Endothelial cell of umbilical vein (primary cell): Measurements from ENCODE around the gene SLC24A3. TPM values are rescaled to one million over a fixed set of nuclear protein-coding genes. Genes with fewer than 3 reads are reported as not detected.

Source experiments
- BruUV-seq: library from RNA; stranded (reverse); fragments of 400-500 nt; replicated peaks from 2 replicates; lab custom pipeline; 2021; lab: Mats Ljungman, UMichigan
- CTCF ChIA-PET: fragments of 300-600, 350-600 bp; sonication (Branson Sonifier 250); formaldehyde crosslinking; loops from one replicate; lab custom pipeline; 2021; ENCODE audit warnings: antibody characterized with exemption, inconsistent platforms; lab: Charles Lee
- POLR2A ChIA-PET: fragments of 300-600, 350-600 bp; sonication (Branson Sonifier 250); formaldehyde crosslinking; loops from one replicate; lab custom pipeline; 2021; ENCODE audit warnings: antibody characterized with exemption, inconsistent platforms; lab: Charles Lee
- DNase-seq: peaks from one replicate; pipeline ENCODE4 v3.0.0-alpha.2; 2011; ENCODE audit warnings: low read depth, low spot score
- FAIRE-seq: peaks from 2 replicates; lab custom pipeline; 2011; peaks lifted over from hg19 to GRCh38; lab: Jason Lieb, UNC
- H2AFZ ChIP-seq: 2 replicates; pipeline ENCODE4 v1.6.0; 2012; ENCODE audit warnings: low read depth, low read length, control low read depth, inconsistent platforms
- H3K27ac ChIP-seq: 2 replicates; pipeline ENCODE4 v1.5.1; 2011; ENCODE audit warnings: low read depth, mild to moderate bottlenecking, control low read depth, low read length, moderate library complexity; ENCODE audit not compliant: insufficient read depth
- H3K27me3 ChIP-seq, 2 experiments: 2 replicates each; pipeline versions ENCODE4 v1.6.0 to v1.6.1; 2011; ENCODE audit warnings: low read length in 2 of 2, mixed read lengths in 1 of 2; ENCODE audit not compliant: control insufficient read depth in 2 of 2, insufficient read depth in 2 of 2
- H3K36me3 ChIP-seq, 2 experiments: 2 replicates in 1 of 2; 3 replicates in 1 of 2; pipeline ENCODE4 v1.5.1; 2011; ENCODE audit warnings: low read length in 2 of 2, mild to moderate bottlenecking in 1 of 2, moderate library complexity in 1 of 2; ENCODE audit not compliant: control insufficient read depth in 2 of 2, insufficient read depth in 2 of 2; ENCODE audit errors: extremely low read depth in 1 of 2
- H3K4me1 ChIP-seq: 3 replicates; pipeline ENCODE4 v1.5.1; 2011; ENCODE audit warnings: mild to moderate bottlenecking, low read length; ENCODE audit not compliant: control insufficient read depth, insufficient read depth; ENCODE audit errors: extremely low read depth
- H3K4me2 ChIP-seq: 2 replicates; pipeline ENCODE4 v1.6.1; 2011; ENCODE audit warnings: low read length, control low read depth, mixed read lengths; ENCODE audit not compliant: insufficient read depth
- H3K4me3 ChIP-seq, 3 experiments: fragments of 200-600 bp in 1 of 3; sonication (generic), shearing (Covaris generic) in 1 of 3; replicated peaks in 1 of 3; 2 replicates each; pipeline ENCODE4 v1.5.1; 2011 to 2016; ENCODE audit warnings: control low read depth in 3 of 3, low read length in 3 of 3, mild to moderate bottlenecking in 2 of 3, inconsistent platforms in 1 of 3, low read depth in 1 of 3, moderate library complexity in 1 of 3; ENCODE audit not compliant: insufficient read depth in 1 of 3
- H3K79me2 ChIP-seq: 2 replicates; pipeline ENCODE4 v1.6.0; 2012; ENCODE audit warnings: low read length, inconsistent platforms; ENCODE audit not compliant: control insufficient read depth, insufficient read depth
- H3K9ac ChIP-seq: replicated peaks from 2 replicates; pipeline ENCODE3; 2011; ENCODE audit warnings: low read length, control low read depth; ENCODE audit not compliant: insufficient read depth; ENCODE audit errors: extremely low read depth
- H3K9me1 ChIP-seq: replicated peaks from 3 replicates; pipeline ENCODE4 v1.6.0; 2011; ENCODE audit warnings: mild to moderate bottlenecking, low read length; ENCODE audit not compliant: control insufficient read depth, insufficient read depth; ENCODE audit errors: extremely low read depth
- H3K9me3 ChIP-seq: replicated peaks from 2 replicates; pipeline ENCODE4 v1.5.1; 2012; ENCODE audit warnings: low read length, inconsistent platforms; ENCODE audit not compliant: control insufficient read depth, insufficient read depth
- H4K20me1 ChIP-seq: replicated peaks from 2 replicates; pipeline ENCODE3; 2011; ENCODE audit warnings: mild to moderate bottlenecking, low read length; ENCODE audit not compliant: control insufficient read depth, insufficient read depth; ENCODE audit errors: extremely low read depth
- CTCF ChIP-seq, 2 donors: IDR thresholded peaks; 1 replicate in 1 of 2; 2 replicates in 1 of 2; pipeline ENCODE4 v1.5.1; 2011; ENCODE audit warnings: low read length in 2 of 2, mild to moderate bottlenecking in 2 of 2, moderate library complexity in 2 of 2, control low read depth in 1 of 2, inconsistent platforms in 1 of 2, low read depth in 1 of 2; ENCODE audit not compliant: insufficient read depth in 1 of 2; ENCODE audit errors: extremely low read depth in 1 of 2
- GATA2 ChIP-seq: IDR thresholded peaks from 2 replicates; pipeline ENCODE4 v1.7.0; 2011; ENCODE audit warnings: low read depth, mild to moderate bottlenecking, moderate library complexity, mixed read lengths, low read length; ENCODE audit not compliant: insufficient read length, insufficient read depth
- dilution Hi-C: fragments of 300-500 bp; cut with MboI; formaldehyde crosslinking; loops from one replicate; pipeline ENCODE4 v1.15.0; 2019; ENCODE audit warnings: low sequenced_read_pairs; ENCODE audit not compliant: extremely low pct_ligation_motif_present
- intact Hi-C: fragments of 100-400 bp; cut with micrococcal nuclease; formaldehyde crosslinking; loops from one replicate; pipeline ENCODE4 v1.10.0; 2022
- polyA plus RNA-seq, 4 experiments: library from polyadenylated mRNA; depleted of rRNA in 3 of 4; stranded (reverse) in 3 of 4; unstranded in 1 of 4; fragments of >200 nt; gene quantifications; 2 replicates each; pipeline versions ENCODE4 v1.2.1 to v1.2.3, GENCODE V29; 2011 to 2012; ENCODE audit warnings: missing spikeins in 1 of 4
- total RNA-seq: library from RNA; stranded (reverse); gene quantifications from 2 replicates; pipeline ENCODE4 v1.2.3, GENCODE V29; 2021

Gene SLC24A3
- total and polyA plus RNA-seq, 2 donors (not counting 3 experiments of a cell fraction or from before 2014, with no cell fraction given): not detected

GRCh38 chr20:19688031-19688806 is 475.8 kb downstream of the SLC24A3 start:
- CTCF ChIA-PET: no interaction called here

More at GRCh38 chr20:19688031-19688806, 475.8 kb downstream of the SLC24A3 start:
- no peak overlapping the region for H3K4me2 ChIP-seq
- no peaks in the 10 kb centered on the region for H3K9me3 ChIP-seq
- H3K79me2 ChIP-seq: no peaks in the 10 kb centered on the region
- no peaks in the 10 kb centered on the region for H3K9me1 ChIP-seq
- no peak overlapping the region for H3K27ac ChIP-seq
- peaks cover 2 to 3% of the 10 kb centered on the region in 2 experiments for H3K27me3 ChIP-seq
- DNase-seq (peak; percentile 60), FAIRE-seq (peak; percentile 42)
- no TSS peak for BruUV-seq
- no peaks in the 10 kb centered on the region for H3K4me1 ChIP-seq
- POLR2A ChIA-PET: no interaction called here
- dilution Hi-C loops: no loop called here
- intact Hi-C loops: no loop called here
- H2AFZ ChIP-seq: no peak overlapping the region
- no peak overlapping the region for H3K9ac ChIP-seq
- H3K36me3 ChIP-seq: no peaks in the 10 kb centered on the region
- TF ChIP-seq GATA2: no peak
- peak; percentile 55 to 67 for TF ChIP-seq CTCF (IDR thresholded peaks at IDR 0.05; ENCODE audit: extremely low read depth in 1 of 2, insufficient read depth in 1 of 2, low read depth in 1 of 2, low read length in 2 of 2)
- H3K4me3 ChIP-seq: no peak overlapping the region
- H4K20me1 ChIP-seq: no peaks in the 10 kb centered on the region
